ENCODE results near the gene TECTB. TPM values are rescaled to one million over a fixed set of nuclear protein-coding genes. Genes with fewer than 3 reads are reported as not detected.

TECTB gene
- total RNA-seq, 1 experiment from 2014 or later: not detected

GRCh38 chr10:112338957-112339356 is 55.8 kb downstream of the TECTB start:
- Mint-ChIP-seq H3K4me1 (ENCODE audit: low read depth, unreplicated experiment) (peaks cover 18% of the 10 kb centered on the region), H3K27ac (ENCODE audit: unreplicated experiment) (no peak overlapping the region), H3K9me3 (ENCODE audit: low read depth, unreplicated experiment) (no peaks in the 10 kb centered on the region), H3K36me3 (ENCODE audit: insufficient read depth, unreplicated experiment) (peaks cover 5% of the 10 kb centered on the region), H3K27me3 (ENCODE audit: unreplicated experiment) (no peaks in the 10 kb centered on the region), H3K4me3 (ENCODE audit: low read depth, unreplicated experiment) (no peak overlapping the region)
- CTCF ChIA-PET: no interaction called here
- no TSS peak for BruUV-seq (replicated peaks)
- no peak for DNase-seq
- intact Hi-C loops (cut with micrococcal nuclease; ENCODE audit: unreplicated experiment): loop anchor here (5.0 kb wide), 1 partner anchor 38 kb away; no protein-coding TSS in a partner anchor
- no peak for TF ChIP-seq CTCF (IDR thresholded peaks at IDR 0.05; ENCODE audit: unreplicated experiment)

- no peak for DNase-seq
- no peak for TF ChIP-seq CTCF (IDR thresholded peaks at IDR 0.05; ENCODE audit: unreplicated experiment)
- H3K9me3 Mint-ChIP-seq (ENCODE audit: low read depth, unreplicated experiment): no peaks in the 10 kb centered on the region
- H3K4me3 Mint-ChIP-seq (ENCODE audit: low read depth, unreplicated experiment): no peak overlapping the region
- BruUV-seq (replicated peaks): no TSS peak
- CTCF ChIA-PET: no interaction called here
- no peak overlapping the region for H3K27ac Mint-ChIP-seq (ENCODE audit: unreplicated experiment)
- peaks cover 8% of the 10 kb centered on the region for H3K4me1 Mint-ChIP-seq (ENCODE audit: low read depth, unreplicated experiment)
- peaks cover 5% of the 10 kb centered on the region for H3K36me3 Mint-ChIP-seq (ENCODE audit: insufficient read depth, unreplicated experiment)
- no peaks in the 10 kb centered on the region for H3K27me3 Mint-ChIP-seq (ENCODE audit: unreplicated experiment)
- intact Hi-C loops (cut with micrococcal nuclease; ENCODE audit: unreplicated experiment): no loop called here
These were observed 57.4 kb downstream of the TECTB start for GRCh38 chr10:112340601-112341000.

- no peaks in the 10 kb centered on the region for H3K27me3 Mint-ChIP-seq (ENCODE audit: unreplicated experiment)
- no peak for DNase-seq
- no peaks in the 10 kb centered on the region for H3K4me1 Mint-ChIP-seq (ENCODE audit: low read depth, unreplicated experiment)
- H3K9me3 Mint-ChIP-seq (ENCODE audit: low read depth, unreplicated experiment): no peaks in the 10 kb centered on the region
- no peak overlapping the region for H3K4me3 Mint-ChIP-seq (ENCODE audit: low read depth, unreplicated experiment)
- H3K36me3 Mint-ChIP-seq (ENCODE audit: insufficient read depth, unreplicated experiment): no peaks in the 10 kb centered on the region
- intact Hi-C loops (cut with micrococcal nuclease; ENCODE audit: unreplicated experiment): no loop called here
- no peak overlapping the region for H3K27ac Mint-ChIP-seq (ENCODE audit: unreplicated experiment)
- CTCF ChIA-PET: no interaction called here
- no peak for TF ChIP-seq CTCF (IDR thresholded peaks at IDR 0.05; ENCODE audit: unreplicated experiment)
- BruUV-seq (replicated peaks): no TSS peak
These were observed 60.0 kb downstream of the TECTB start for GRCh38 chr10:112343056-112343806.

- Mint-ChIP-seq H3K9me3 (ENCODE audit: low read depth, unreplicated experiment) (no peaks in the 10 kb centered on the region), H3K4me3 (ENCODE audit: low read depth, unreplicated experiment) (no peak overlapping the region), H3K36me3 (ENCODE audit: insufficient read depth, unreplicated experiment) (no peaks in the 10 kb centered on the region), H3K27me3 (ENCODE audit: unreplicated experiment) (no peaks in the 10 kb centered on the region), H3K27ac (ENCODE audit: unreplicated experiment) (no peak overlapping the region), H3K4me1 (ENCODE audit: low read depth, unreplicated experiment) (no peaks in the 10 kb centered on the region)
- CTCF ChIA-PET: no interaction called here
- BruUV-seq (replicated peaks): no TSS peak
- TF ChIP-seq CTCF (IDR thresholded peaks at IDR 0.05; ENCODE audit: unreplicated experiment): no peak
- no peak for DNase-seq
- intact Hi-C loops (cut with micrococcal nuclease; ENCODE audit: unreplicated experiment): no loop called here
These were observed 61.1 kb downstream of the TECTB start for GRCh38 chr10:112344261-112344660.

Data from Calu3 (cell line).